GM19324 (cell line): ENCODE results near the gene PRTG.
"Not testable (repeated sequence)": the region's sequence is repeated elsewhere in the genome, so short reads cannot be mapped to it uniquely, and the experiment has no call there.

Experiments used
- ATAC-seq: cut with Tn5 transposase; IDR thresholded peaks from one replicate; pipeline ENCODE4 v1.9.1; 2021; ENCODE audit warnings: mild to moderate bottlenecking, moderate library complexity; ENCODE audit not compliant: unreplicated experiment, low FRiP score

Gene PRTG

GRCh38 chr15:55742927-55743728, at the start of gene PRTG:
PRTG (minus strand) TSS chr15:55743152; CDS start chr15:55742931, 221 bp downstream.
- no peak for ATAC-seq

- no peak for ATAC-seq
Observed at GRCh38 chr15:55791551-55792400, 48.8 kb upstream of the PRTG start.

GRCh38 chr15:55789066-55789660, 46.2 kb upstream of the PRTG start:
- ATAC-seq = no peak

GRCh38 chr15:55786341-55786740, 43.4 kb upstream of the PRTG start:
- no peak for ATAC-seq

- ATAC-seq = not testable (repeated sequence)
Observed at GRCh38 chr15:55785593-55785992, 42.6 kb upstream of the PRTG start.

GRCh38 chr15:55784286-55784685, 41.3 kb upstream of the PRTG start:
- no peak for ATAC-seq

- ATAC-seq = no peak
Observed at GRCh38 chr15:55782901-55783300, 39.9 kb upstream of the PRTG start.

GRCh38 chr15:55780292-55780691, 37.3 kb upstream of the PRTG start:
- ATAC-seq = no peak

- ATAC-seq = no peak
Observed at GRCh38 chr15:55778932-55779331, 36.0 kb upstream of the PRTG start.

GRCh38 chr15:55775316-55775715, 32.4 kb upstream of the PRTG start:
- ATAC-seq = no peak

- ATAC-seq = no peak
Observed at GRCh38 chr15:55774113-55774970, 31.4 kb upstream of the PRTG start.

GRCh38 chr15:55770806-55771205, 27.9 kb upstream of the PRTG start:
- no peak for ATAC-seq

GRCh38 chr15:55770261-55770660, 27.3 kb upstream of the PRTG start:
- no peak for ATAC-seq

- no peak for ATAC-seq
Observed at GRCh38 chr15:55768670-55769185, 25.8 kb upstream of the PRTG start.

GRCh38 chr15:55766676-55767075, 23.7 kb upstream of the PRTG start:
- ATAC-seq = no peak

GRCh38 chr15:55764398-55764797, 21.4 kb upstream of the PRTG start:
- no peak for ATAC-seq

- ATAC-seq = no peak
Observed at GRCh38 chr15:55758580-55758986, 15.6 kb upstream of the PRTG start.

GRCh38 chr15:55753433-55753832, 10.5 kb upstream of the PRTG start:
- not testable (repeated sequence) for ATAC-seq

- ATAC-seq = no peak
Observed at GRCh38 chr15:55750706-55751105, 7.8 kb upstream of the PRTG start.
